ENCODE results near the gene IFNL1.

Gene IFNL1

DNA sequence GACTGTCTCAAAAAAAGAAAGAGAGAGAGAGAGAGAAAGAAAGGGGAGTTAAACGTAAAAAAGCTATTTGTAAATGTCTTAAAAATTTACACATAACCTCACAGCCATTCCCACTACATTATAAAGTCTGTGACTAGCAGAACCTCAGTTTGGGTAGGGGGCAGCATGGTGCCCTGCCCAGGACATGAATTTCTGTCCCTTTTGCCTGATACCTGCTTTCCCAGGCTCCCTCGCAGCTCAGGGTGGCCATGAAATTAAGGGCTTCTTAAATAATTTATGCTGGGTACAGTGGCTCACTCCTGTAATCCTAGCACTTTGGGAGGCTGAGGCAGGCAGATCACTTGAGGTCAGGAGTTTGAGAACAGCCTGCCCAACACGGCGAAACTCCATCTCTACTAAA is 4.8 kb downstream of the IFNL1 start:
- peaks cover 48% of the 10 kb centered on the region for H3K27me3 Mint-ChIP-seq (ENCODE audit: low read depth)
- no peak overlapping the region for H3K27ac Mint-ChIP-seq
- H3K4me1 Mint-ChIP-seq = peaks cover 13% of the 10 kb centered on the region
- H3K9me3 Mint-ChIP-seq = no peaks in the 10 kb centered on the region
- no peaks in the 10 kb centered on the region for H3K36me3 Mint-ChIP-seq (ENCODE audit: low read depth)
- no peak overlapping the region for H3K4me3 Mint-ChIP-seq
- TF ChIP-seq, protein P1, sequence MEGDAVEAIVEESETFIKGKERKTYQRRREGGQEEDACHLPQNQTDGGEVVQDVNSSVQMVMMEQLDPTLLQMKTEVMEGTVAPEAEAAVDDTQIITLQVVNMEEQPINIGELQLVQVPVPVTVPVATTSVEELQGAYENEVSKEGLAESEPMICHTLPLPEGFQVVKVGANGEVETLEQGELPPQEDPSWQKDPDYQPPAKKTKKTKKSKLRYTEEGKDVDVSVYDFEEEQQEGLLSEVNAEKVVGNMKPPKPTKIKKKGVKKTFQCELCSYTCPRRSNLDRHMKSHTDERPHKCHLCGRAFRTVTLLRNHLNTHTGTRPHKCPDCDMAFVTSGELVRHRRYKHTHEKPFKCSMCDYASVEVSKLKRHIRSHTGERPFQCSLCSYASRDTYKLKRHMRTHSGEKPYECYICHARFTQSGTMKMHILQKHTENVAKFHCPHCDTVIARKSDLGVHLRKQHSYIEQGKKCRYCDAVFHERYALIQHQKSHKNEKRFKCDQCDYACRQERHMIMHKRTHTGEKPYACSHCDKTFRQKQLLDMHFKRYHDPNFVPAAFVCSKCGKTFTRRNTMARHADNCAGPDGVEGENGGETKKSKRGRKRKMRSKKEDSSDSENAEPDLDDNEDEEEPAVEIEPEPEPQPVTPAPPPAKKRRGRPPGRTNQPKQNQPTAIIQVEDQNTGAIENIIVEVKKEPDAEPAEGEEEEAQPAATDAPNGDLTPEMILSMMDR (IDR thresholded peaks at IDR 0.05; ENCODE audit: unreplicated experiment in 3 of 3) = no peak

DNA sequence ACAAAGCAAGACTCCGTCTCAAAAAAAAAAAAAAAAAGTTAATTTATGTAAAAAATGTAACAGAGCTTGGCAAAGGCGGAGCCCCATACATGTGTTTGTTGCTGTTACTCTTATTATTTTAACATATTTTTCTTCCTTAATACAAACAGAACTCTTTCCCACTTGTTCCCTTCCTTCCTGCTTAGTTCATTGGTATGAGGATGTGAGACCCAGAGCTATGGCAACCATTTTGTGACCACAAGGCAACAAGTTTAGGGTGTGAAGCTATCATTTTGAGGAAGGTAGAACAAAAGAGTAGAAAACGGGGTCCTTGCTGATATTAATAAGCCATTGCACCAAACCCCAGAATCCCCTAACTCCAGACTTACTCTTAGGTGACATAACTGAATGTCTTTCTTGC is 5.4 kb downstream of the IFNL1 start:
- Mint-ChIP-seq H3K4me1 (peaks cover 19% of the 10 kb centered on the region), H3K36me3 (ENCODE audit: low read depth) (no peaks in the 10 kb centered on the region), H3K27ac (no peak overlapping the region), H3K9me3 (no peaks in the 10 kb centered on the region), H3K4me3 (no peak overlapping the region), H3K27me3 (ENCODE audit: low read depth) (peaks cover 53% of the 10 kb centered on the region)
- TF ChIP-seq, protein P1 (IDR thresholded peaks at IDR 0.05; ENCODE audit: unreplicated experiment in 3 of 3) = no peak

DNA sequence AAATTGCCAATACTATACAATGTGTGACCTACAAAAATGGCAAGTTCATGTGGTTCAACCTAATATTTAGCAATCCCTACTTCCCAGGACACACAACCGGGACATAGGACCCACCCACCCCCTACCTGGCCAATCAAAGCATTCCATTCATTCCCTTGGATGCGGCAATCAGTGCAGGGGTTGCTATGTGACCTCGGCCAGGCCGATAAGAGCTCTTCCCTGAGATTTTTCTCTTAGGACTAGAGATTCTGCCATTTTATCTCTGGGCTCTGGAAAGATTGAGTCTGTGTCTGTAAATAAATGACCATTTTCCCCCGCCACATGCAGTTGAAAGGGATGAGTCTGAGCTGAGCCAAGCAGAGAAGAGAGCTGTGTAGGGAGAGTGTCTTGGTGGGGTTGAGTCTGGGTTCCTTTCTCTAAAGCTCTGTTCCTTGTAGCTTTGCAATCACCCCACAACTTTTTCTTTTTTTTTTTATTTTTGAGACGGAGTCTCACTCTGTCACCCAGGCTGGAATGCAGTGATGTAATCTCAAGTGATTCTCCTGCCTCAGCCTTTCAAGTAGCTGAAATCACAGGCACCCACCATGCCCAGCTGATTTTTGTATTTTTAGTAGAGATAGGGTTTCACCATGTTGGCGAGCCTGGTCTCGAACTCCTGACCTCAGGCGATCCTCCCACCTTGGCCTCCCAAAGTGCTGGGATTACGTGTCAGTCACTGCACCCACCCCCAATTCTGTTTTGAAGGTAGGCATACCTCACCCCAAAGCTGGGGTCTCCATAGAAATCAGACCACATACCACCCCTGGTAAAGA is 7.4 kb downstream of the IFNL1 start:
- Mint-ChIP-seq H3K4me3 (no peak overlapping the region), H3K27ac (no peak overlapping the region), H3K4me1 (peaks cover 24% of the 10 kb centered on the region), H3K36me3 (ENCODE audit: low read depth) (no peaks in the 10 kb centered on the region), H3K27me3 (ENCODE audit: low read depth) (peaks cover 54% of the 10 kb centered on the region), H3K9me3 (no peaks in the 10 kb centered on the region)
- TF ChIP-seq, protein P1 (IDR thresholded peaks at IDR 0.05; ENCODE audit: unreplicated experiment in 3 of 3) = no peak

DNA sequence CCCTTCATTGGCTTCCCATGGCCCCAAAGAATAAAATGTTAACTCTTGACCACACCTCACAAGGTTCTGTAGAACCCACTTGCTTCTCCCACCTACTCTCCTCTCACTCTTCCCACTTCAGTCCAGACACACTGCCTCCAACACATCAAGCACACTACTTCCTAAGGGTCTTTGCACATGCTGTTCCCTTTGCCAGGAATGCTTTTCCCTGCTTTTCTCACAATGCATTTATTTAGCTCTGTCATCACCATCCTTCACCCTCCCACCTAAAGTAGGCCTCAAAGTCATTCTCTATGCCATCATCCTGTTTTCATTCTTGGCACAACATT is 7.9 kb downstream of the IFNL1 start:
- H3K27me3 Mint-ChIP-seq (ENCODE audit: low read depth) = peaks cover 56% of the 10 kb centered on the region
- H3K27ac Mint-ChIP-seq = no peak overlapping the region
- H3K9me3 Mint-ChIP-seq = no peaks in the 10 kb centered on the region
- H3K4me3 Mint-ChIP-seq = no peak overlapping the region
- peaks cover 24% of the 10 kb centered on the region for H3K4me1 Mint-ChIP-seq
- TF ChIP-seq, protein P1 (IDR thresholded peaks at IDR 0.05; ENCODE audit: unreplicated experiment in 3 of 3) = no peak
- no peaks in the 10 kb centered on the region for H3K36me3 Mint-ChIP-seq (ENCODE audit: low read depth)

DNA sequence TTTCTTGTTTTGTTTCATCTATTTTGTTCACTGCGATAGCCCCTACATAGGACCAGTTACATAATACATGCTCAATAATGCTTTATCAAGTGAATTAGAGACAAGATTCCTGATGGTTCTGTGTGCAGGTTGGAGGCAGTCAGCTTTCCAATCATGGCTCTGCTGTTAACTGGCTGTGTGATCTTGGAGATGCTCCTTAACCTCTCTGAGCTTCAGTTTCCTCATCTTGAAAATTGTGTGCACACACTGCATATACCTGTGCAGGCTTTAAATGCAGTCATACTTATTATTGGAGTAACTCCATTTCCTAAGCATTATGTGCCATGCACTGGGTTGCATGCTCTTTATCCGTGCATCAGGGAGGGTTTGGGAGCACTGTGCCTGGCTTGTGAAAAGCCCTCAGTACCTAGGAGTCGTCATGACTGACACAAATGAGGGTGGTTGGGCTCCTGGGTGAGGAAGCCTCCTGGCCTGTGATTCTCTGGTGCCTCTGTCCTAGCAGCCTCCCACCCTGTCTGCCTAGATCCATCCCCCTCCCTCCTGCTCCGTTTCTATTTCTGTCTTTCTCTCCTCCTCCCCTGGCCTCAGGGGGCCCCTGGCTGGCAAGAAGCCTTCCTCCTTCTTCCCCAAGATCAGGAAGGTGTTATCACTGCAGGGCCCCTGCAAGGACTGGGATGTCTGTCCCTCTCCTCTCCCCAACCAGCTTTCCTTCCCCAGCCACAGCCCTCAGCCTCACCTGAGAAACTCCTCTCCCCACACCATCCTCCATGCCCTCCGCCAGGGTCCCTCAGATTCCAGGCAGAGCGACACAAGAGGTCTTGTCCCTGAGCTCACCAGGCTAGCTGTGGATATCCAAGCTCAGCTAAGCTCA is 8.7 kb downstream of the IFNL1 start:
- Mint-ChIP-seq H3K27ac (no peak overlapping the region), H3K36me3 (ENCODE audit: low read depth) (no peaks in the 10 kb centered on the region), H3K9me3 (no peaks in the 10 kb centered on the region), H3K4me1 (peaks cover 24% of the 10 kb centered on the region), H3K27me3 (ENCODE audit: low read depth) (peaks cover 63% of the 10 kb centered on the region), H3K4me3 (no peak overlapping the region)
- TF ChIP-seq, protein P1 (IDR thresholded peaks at IDR 0.05; ENCODE audit: unreplicated experiment in 3 of 3) = no peak

All from nephron (organoid).